Left kidney (tissue), 2 donors: Measurements from ENCODE around the gene KCNJ6. TPM values are rescaled to one million over a fixed set of nuclear protein-coding genes. Genes with fewer than 3 reads are reported as not detected.
A peak's percentile ranks its signal among the peaks of the same experiment; 100 is the strongest.
"Not testable (repeated sequence)": the region's sequence is repeated elsewhere in the genome, so short reads cannot be mapped to it uniquely, and the experiment has no call there.

ENCODE experiments used
- DNase-seq: peaks from one replicate; pipeline ENCODE4 v3.0.0-alpha.2; 2013
- polyA plus RNA-seq: library from polyadenylated mRNA; unstranded; fragments of 120-200 nt; gene quantifications from one replicate; pipeline ENCODE4 v1.2.1, GENCODE V29; 2013; ENCODE audit not compliant: insufficient read length

Gene KCNJ6
- polyA plus RNA-seq, 1 donor = 0.30 TPM

- DNase-seq = peak; percentile 53
Measured at GRCh38 chr21:37675202-37675801, 241.0 kb downstream of the KCNJ6 start.

GRCh38 chr21:37673801-37674575 is 242.3 kb downstream of the KCNJ6 start:
- no peak for DNase-seq

- no peak for DNase-seq
Measured at GRCh38 chr21:37671381-37671780, 244.9 kb downstream of the KCNJ6 start.

GRCh38 chr21:37670883-37671282 is 245.4 kb downstream of the KCNJ6 start:
- no peak for DNase-seq

- DNase-seq = no peak
Measured at GRCh38 chr21:37669249-37669648, 247.0 kb downstream of the KCNJ6 start.

GRCh38 chr21:37668462-37669239 is 247.6 kb downstream of the KCNJ6 start:
- no peak for DNase-seq

GRCh38 chr21:37667380-37667779 is 248.9 kb downstream of the KCNJ6 start:
- no peak for DNase-seq

GRCh38 chr21:37665230-37666024 is 250.8 kb downstream of the KCNJ6 start:
- DNase-seq = no peak

- DNase-seq = not testable (repeated sequence)
Measured at GRCh38 chr21:37662227-37662626, 254.0 kb downstream of the KCNJ6 start.

- DNase-seq = no peak
Measured at GRCh38 chr21:37660709-37661108, 255.5 kb downstream of the KCNJ6 start.

- DNase-seq = no peak
Measured at GRCh38 chr21:37659874-37660273, 256.4 kb downstream of the KCNJ6 start.

- peak; percentile 59 for DNase-seq
Measured at GRCh38 chr21:37658817-37659458, 257.3 kb downstream of the KCNJ6 start.

GRCh38 chr21:37658121-37658816 is 258.0 kb downstream of the KCNJ6 start:
- no peak for DNase-seq

GRCh38 chr21:37656899-37657298 is 259.4 kb downstream of the KCNJ6 start:
- no peak for DNase-seq

GRCh38 chr21:37655611-37656300 is 260.5 kb downstream of the KCNJ6 start:
- DNase-seq = no peak

- DNase-seq = no peak
Measured at GRCh38 chr21:37654596-37654995, 261.7 kb downstream of the KCNJ6 start.

GRCh38 chr21:37653201-37653600 is 263.1 kb downstream of the KCNJ6 start:
- no peak for DNase-seq

- DNase-seq = no peak
Measured at GRCh38 chr21:37647781-37648180, 268.5 kb downstream of the KCNJ6 start.

- DNase-seq = not testable (repeated sequence)
Measured at GRCh38 chr21:37646761-37647160, 269.5 kb downstream of the KCNJ6 start.

GRCh38 chr21:37645848-37646247 is 270.4 kb downstream of the KCNJ6 start:
- no peak for DNase-seq
